Measurements from ENCODE around the gene ARL15.

ARL15 gene

GRCh38 chr5:53922508-53923498, 387.6 kb downstream of the ARL15 start:
- in situ Hi-C loops (cut with MboI; ENCODE audit: low sequenced_read_pairs), result no loop called here

GRCh38 chr5:53917826-53918225, 392.5 kb downstream of the ARL15 start:
- in situ Hi-C loops (cut with MboI; ENCODE audit: low sequenced_read_pairs), result no loop called here

GRCh38 chr5:53917095-53917494, 393.3 kb downstream of the ARL15 start:
- in situ Hi-C loops (cut with MboI; ENCODE audit: low sequenced_read_pairs), result no loop called here

GRCh38 chr5:53915120-53915519, 395.3 kb downstream of the ARL15 start:
- in situ Hi-C loops (cut with MboI; ENCODE audit: low sequenced_read_pairs), result no loop called here

- in situ Hi-C loops (cut with MboI; ENCODE audit: low sequenced_read_pairs), result no loop called here
Measured at GRCh38 chr5:53913941-53914340, 396.4 kb downstream of the ARL15 start.

GRCh38 chr5:53908757-53909156, 401.6 kb downstream of the ARL15 start:
- in situ Hi-C loops (cut with MboI; ENCODE audit: low sequenced_read_pairs), result no loop called here

- in situ Hi-C loops (cut with MboI; ENCODE audit: low sequenced_read_pairs), result no loop called here
Measured at GRCh38 chr5:53907827-53908226, 402.5 kb downstream of the ARL15 start.

- in situ Hi-C loops (cut with MboI; ENCODE audit: low sequenced_read_pairs), result no loop called here
Measured at GRCh38 chr5:53906736-53907135, 403.6 kb downstream of the ARL15 start.

GRCh38 chr5:53902296-53902907, 408.0 kb downstream of the ARL15 start:
- in situ Hi-C loops (cut with MboI; ENCODE audit: low sequenced_read_pairs), result no loop called here

GRCh38 chr5:53900677-53901076, 409.7 kb downstream of the ARL15 start:
- in situ Hi-C loops (cut with MboI; ENCODE audit: low sequenced_read_pairs), result no loop called here

GRCh38 chr5:53895091-53895683, 415.2 kb downstream of the ARL15 start:
- in situ Hi-C loops (cut with MboI; ENCODE audit: low sequenced_read_pairs), result no loop called here

GRCh38 chr5:53893626-53894025, 416.7 kb downstream of the ARL15 start:
- in situ Hi-C loops (cut with MboI; ENCODE audit: low sequenced_read_pairs), result no loop called here

- in situ Hi-C loops (cut with MboI; ENCODE audit: low sequenced_read_pairs), result no loop called here
Measured at GRCh38 chr5:53892224-53892623, 418.1 kb downstream of the ARL15 start.

GRCh38 chr5:53891159-53891558, 419.2 kb downstream of the ARL15 start:
- in situ Hi-C loops (cut with MboI; ENCODE audit: low sequenced_read_pairs), result no loop called here

- in situ Hi-C loops (cut with MboI; ENCODE audit: low sequenced_read_pairs), result no loop called here
Measured at GRCh38 chr5:53890490-53890889, 419.9 kb downstream of the ARL15 start.

GRCh38 chr5:53884844-53885243, 425.5 kb downstream of the ARL15 start:
- in situ Hi-C loops (cut with MboI; ENCODE audit: low sequenced_read_pairs), result no loop called here

GRCh38 chr5:53884417-53884816, 426.0 kb downstream of the ARL15 start:
- in situ Hi-C loops (cut with MboI; ENCODE audit: low sequenced_read_pairs), result no loop called here

- in situ Hi-C loops (cut with MboI; ENCODE audit: low sequenced_read_pairs), result no loop called here
Measured at GRCh38 chr5:53882676-53883031, 427.7 kb downstream of the ARL15 start.

- in situ Hi-C loops (cut with MboI; ENCODE audit: low sequenced_read_pairs), result no loop called here
Measured at GRCh38 chr5:53882006-53882675, 428.2 kb downstream of the ARL15 start.

GRCh38 chr5:53879708-53880323, 430.6 kb downstream of the ARL15 start:
- in situ Hi-C loops (cut with MboI; ENCODE audit: low sequenced_read_pairs), result no loop called here

- in situ Hi-C loops (cut with MboI; ENCODE audit: low sequenced_read_pairs), result no loop called here
Measured at GRCh38 chr5:53878015-53878414, 432.4 kb downstream of the ARL15 start.

Data from HL-60/S4 treated with retinoic acid at 250 ng/mL for 4 days and 3 days (cell line).